GM12875 (cell line): ENCODE results near the gene SLC16A4.

Source experiments
- H3K4me3 ChIP-seq: one replicate; pipeline ENCODE4 v1.5.1; 2011; ENCODE audit warnings: low read depth, low read length, control low read depth
- CTCF ChIP-seq: IDR thresholded peaks from 2 replicates; pipeline ENCODE4 v1.5.1; 2011; ENCODE audit warnings: low read depth, mild to moderate bottlenecking, control low read depth, inconsistent platforms, low read length, moderate library complexity, borderline replicate concordance; ENCODE audit not compliant: insufficient read depth

SLC16A4 gene

GRCh38 chr1:110430901-110431300 lies 40.1 kb upstream of the SLC16A4 start:
- TF ChIP-seq CTCF: no peak
- no peak overlapping the region for H3K4me3 ChIP-seq

- no peak for TF ChIP-seq CTCF
- H3K4me3 ChIP-seq: no peak overlapping the region
Measured at GRCh38 chr1:110430366-110430765, 39.5 kb upstream of the SLC16A4 start.

DNA sequence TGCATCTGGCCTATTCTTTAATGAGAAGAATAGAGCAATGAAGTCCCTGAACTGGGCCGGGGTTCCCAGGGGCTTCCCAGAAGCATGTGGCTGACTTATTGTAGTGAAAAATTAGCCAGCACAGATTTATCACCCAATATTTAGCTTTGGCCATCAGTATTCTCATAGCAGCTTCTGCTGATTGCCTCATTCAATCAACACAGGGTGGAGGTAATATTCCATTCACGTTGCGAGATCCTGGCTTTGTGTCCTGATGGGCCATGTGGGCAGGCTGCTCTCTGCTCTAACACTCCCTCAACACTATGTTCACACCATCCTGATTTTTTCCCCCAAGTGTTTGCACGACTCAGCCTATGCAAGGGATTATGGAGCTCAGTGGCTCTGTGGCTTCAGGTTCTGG lies 38.1 kb upstream of the SLC16A4 start:
- H3K4me3 ChIP-seq: no peak overlapping the region
- TF ChIP-seq CTCF: no peak

DNA sequence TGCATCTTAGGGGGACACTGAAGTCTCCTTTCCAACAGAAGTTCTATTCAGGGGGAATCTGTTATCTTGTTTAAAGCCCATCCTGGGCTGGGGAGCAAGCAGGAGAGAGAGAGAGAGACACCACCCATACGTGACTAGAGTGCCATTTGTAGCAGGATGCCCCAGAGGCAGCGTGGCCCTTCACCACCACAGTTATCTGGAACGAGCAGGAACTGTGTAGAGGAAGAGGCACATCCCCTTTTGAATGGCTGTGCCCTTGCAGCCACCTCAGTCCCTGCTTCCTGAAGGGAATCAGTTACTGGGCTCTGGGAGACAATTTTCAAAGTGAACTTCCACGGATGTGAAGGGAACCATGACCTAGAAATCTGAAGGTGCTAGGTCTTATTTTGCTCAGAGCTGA lies 36.0 kb upstream of the SLC16A4 start:
- no peak overlapping the region for H3K4me3 ChIP-seq
- no peak for TF ChIP-seq CTCF

DNA sequence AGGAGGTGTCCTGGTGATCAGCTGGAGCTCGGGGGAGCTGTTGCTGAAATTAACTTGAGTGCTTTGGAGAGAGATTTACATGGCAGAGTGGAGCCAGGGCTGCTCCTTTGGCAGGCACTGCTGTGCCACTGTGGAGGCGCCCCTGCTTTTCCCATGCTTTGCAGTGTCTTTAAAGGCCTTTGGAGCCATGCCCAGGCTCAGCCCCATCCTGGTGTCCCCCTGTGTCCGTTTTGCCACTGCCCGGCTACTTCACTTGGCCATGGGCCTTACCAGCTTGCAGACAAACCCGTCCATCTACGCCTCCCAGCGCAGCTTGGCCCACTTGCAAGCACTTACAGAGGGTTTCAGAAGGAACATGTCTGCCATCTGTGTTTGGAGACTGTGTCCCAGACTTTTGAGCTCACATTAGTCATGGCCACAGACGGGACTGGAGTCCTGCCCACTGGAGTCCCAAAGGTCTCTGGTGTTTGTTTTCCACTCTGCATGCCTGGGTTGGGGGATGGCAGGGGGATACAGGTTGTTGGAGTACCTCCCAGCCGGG lies 34.9 kb upstream of the SLC16A4 start:
- H3K4me3 ChIP-seq: no peak overlapping the region
- TF ChIP-seq CTCF: no peak

DNA sequence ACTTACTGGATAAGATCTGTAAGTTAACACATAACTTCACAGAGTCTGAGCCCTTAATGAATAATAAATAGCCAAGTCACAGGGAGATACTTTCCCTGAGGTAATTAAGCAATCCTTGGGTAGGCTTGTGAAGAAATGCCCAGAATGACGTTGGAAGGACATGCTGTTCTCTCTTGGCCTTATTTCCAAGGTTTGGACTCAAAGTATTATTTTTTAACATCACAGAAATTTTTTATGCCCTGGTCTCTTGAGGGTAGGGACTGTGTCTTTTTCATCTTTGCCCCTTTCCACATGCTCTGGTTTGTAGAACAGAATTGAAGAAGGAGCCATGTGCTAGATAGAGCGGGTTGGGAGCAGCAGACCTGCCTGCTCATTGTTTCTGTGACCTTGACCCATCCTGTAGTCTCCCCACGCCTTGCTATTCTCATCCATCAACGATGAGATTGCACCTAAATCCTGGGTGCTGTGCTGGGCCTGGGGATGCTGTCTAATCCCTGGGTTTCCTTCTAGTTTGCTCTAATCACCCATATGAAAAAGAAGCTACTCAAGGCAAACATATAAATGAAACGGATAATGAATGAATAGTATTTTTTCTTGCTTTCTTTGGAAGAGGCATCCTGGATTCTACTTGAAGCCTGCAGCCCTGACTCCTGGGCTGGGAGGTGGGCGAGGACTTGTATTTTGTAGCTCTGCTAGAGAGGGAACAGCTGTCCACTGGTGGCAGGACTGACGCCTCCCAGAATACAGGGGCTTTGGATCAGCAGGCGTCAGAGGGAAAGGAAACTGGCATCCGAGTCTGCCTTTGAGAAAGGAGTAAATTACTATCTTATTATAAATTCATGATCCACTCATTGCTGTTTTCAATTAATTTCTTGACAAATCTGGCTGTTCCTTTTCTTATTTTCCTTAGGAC lies 34.1 kb upstream of the SLC16A4 start:
- TF ChIP-seq CTCF: no peak
- no peak overlapping the region for H3K4me3 ChIP-seq
